ENCODE measurements around the gene HRH1.

DNA sequence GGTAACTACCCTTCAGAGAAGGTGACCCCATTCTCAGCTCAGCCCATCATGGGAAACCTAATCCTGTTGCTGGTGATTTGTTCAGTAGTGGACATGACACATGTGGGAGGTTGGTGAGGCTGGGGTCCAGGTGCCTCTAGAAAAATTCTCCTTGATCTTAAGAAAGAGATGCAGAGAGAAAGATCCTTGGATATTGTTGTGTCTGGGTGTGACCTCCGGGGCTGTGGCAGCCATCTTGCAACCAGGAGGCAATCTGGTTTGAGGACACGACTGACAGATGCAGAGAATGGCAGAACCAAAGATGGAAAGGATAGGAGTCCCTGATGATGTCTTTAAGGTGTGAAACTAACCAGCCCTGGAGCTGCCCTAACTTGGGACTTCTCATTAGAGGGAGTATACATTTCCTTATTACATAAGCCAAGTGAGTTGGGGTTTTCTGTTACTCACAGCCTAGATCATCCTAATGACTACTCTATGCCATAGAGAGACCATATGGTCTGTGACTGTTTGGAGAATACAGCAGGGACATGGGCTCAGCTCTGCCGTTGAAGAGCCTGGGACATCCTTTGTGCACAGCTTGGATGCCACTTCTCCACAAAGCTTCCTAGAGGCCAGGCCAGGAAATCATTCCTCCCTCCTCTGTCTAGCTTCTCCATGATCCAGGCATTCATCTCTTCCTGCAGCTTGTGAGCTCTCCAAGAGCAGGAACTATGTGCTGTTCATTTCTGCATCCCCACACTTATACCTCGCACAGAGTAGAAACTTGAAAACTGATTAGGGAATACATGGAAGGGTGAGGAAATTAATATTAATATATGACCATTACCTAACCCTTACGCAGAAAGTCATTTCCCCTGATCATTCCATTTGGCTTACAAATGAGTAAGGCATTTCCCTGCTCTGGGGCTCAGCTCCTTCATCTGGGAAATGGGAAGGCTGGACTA lies 45.9 kb downstream of the HRH1 start:
- no peak for TF ChIP-seq POLR2A (IDR thresholded peaks at IDR 0.05)
- TF ChIP-seq, protein P1, sequence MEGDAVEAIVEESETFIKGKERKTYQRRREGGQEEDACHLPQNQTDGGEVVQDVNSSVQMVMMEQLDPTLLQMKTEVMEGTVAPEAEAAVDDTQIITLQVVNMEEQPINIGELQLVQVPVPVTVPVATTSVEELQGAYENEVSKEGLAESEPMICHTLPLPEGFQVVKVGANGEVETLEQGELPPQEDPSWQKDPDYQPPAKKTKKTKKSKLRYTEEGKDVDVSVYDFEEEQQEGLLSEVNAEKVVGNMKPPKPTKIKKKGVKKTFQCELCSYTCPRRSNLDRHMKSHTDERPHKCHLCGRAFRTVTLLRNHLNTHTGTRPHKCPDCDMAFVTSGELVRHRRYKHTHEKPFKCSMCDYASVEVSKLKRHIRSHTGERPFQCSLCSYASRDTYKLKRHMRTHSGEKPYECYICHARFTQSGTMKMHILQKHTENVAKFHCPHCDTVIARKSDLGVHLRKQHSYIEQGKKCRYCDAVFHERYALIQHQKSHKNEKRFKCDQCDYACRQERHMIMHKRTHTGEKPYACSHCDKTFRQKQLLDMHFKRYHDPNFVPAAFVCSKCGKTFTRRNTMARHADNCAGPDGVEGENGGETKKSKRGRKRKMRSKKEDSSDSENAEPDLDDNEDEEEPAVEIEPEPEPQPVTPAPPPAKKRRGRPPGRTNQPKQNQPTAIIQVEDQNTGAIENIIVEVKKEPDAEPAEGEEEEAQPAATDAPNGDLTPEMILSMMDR (IDR thresholded peaks at IDR 0.05): no peak

Measured in uterus (tissue), 2 donors.